Head of caudate nucleus (tissue), 42 donors: ENCODE results near the gene KRTAP10-2.
A peak's percentile ranks its signal among the peaks of the same experiment; 100 is the strongest.

ENCODE experiments used
- DNase-seq, 42 donors: peaks; one replicate each; pipeline versions ENCODE4 v3.0.0 to v3.0.0-alpha.2; 2020 to 2021; ENCODE audit warnings: mixed read lengths in 7 of 42
- intact Hi-C: fragments of 100-400 bp; cut with DNase I; formaldehyde crosslinking; loops from one replicate; pipeline ENCODE4 v1.15.0; 2022

The KRTAP10-2 gene

GRCh38 chr21:44549525-44550211 lies 1.6 kb downstream of the KRTAP10-2 start:
- peak in 8 of 42 donors; percentile 7 to 30 (median 12) for DNase-seq
- intact Hi-C loops: no loop called here

DNA sequence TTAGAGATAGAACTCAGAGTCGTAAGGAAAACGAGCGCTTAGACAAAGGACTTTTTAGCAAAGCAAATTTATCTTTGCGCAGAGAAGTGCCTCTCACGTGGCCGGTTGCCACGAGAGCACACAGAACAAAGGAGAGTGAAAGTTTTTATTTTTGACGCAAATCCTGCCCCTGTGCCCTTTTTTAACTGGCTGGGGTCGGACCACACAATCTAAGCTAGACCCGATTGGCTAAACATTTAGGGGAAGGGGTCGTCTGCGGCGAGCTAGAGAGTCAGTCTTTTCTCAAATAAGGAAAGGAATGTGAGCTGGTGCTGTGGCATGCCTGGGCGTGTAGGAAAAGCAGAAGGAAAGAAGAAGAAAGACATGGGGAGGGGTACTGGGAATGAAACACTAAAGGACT lies 2.4 kb downstream of the KRTAP10-2 start:
- peak in 4 of 42 donors; percentile 6 to 20 (median 12) for DNase-seq
- intact Hi-C loops: no loop called here

DNA sequence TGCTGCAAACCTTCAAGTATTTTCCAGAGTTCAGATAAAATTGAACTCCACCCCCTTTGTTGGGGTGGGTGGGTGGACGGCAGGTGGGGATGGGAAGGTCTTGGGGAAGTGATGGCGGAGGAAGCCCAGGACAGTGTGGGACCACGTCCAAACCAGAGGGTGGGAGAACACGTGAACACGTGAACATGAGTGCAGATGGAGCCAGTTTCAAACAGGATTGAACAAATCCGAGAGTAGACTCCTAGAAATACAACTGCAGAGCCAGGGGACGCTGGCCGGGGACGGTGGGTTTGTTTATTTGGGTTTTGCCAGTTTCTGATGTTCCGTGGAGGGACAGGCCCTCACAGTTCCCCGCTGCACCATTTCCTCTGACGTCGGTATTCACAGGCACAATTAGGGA lies 2.9 kb downstream of the KRTAP10-2 start:
- intact Hi-C loops: no loop called here
- peak in 3 of 42 donors; percentile 1 to 22 (median 4) for DNase-seq

DNA sequence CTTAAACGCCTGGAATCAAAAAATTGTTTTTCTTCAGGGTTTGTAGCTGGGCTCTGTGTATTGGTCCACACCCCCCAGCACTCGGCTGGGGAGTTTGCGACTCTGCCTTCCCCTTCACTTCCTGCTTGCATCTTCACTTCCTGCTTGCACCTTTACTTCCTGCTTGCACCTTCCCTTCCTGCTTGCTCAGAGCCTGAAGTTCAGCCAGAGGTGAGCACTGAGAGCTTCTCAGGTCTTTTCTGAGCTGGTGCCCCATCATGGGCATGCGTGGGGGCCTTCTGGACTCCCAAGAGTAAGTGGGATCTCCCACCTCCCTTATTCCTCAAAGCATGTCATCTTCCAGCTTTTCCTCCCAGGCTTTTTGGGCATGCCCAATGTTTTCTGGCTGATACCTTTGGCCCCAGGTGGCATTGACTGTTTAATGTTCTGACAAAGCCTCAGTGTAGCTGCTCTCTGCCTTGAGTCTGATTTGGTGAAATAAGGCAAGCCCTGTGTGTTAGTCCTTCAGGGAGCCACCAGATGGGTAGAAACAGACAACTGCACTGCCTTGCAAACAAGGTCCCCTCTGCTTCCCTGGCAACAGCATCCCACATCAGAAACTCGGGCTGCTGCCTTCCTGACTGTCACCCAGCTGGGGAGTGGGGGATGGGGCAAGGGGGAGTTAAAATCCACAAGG lies 3.5 kb downstream of the KRTAP10-2 start:
- peak in 5 of 42 donors; percentile 1 to 21 (median 5) for DNase-seq
- intact Hi-C loops: no loop called here

GRCh38 chr21:44544566-44544965 lies 6.7 kb downstream of the KRTAP10-2 start:
- peak in 3 of 42 donors; percentile 1 to 6 (median 1) for DNase-seq

DNA sequence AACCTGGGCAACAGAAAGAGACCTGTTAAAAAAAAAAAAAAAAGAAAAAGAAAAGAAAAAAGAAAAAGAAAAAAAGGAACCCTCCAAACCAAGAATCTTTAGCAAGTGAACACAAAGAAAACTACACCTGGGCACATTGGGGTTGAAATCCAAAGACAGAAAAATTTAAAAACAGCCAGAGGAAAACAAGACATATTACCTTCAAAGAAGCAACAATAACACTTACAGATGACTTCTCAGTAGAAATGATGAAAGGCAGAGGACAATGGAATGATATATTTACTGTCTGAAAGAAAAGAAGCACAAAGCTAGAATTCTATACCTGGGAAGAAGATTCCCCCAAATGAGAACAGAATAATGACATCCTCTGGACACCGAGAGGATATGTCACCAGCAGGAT lies 8.6 kb downstream of the KRTAP10-2 start:
- intact Hi-C loops: no loop called here
- DNase-seq: no peak

More at GRCh38 chr21:44544566-44544965, 6.7 kb downstream of the KRTAP10-2 start:
- intact Hi-C loops: no loop called here

- DNase-seq: peak in 7 of 42 donors; percentile 1 to 29 (median 14)
- intact Hi-C loops: no loop called here
These were observed 10.5 kb downstream of the KRTAP10-2 start for GRCh38 chr21:44540741-44541288.

GRCh38 chr21:44539991-44540666 lies 11.2 kb downstream of the KRTAP10-2 start, which contains the start of gene KRTAP10-1:
Gene KRTAP10-1, minus strand, starts transcription at chr21:44540195. Its CDS starts 45 bp downstream, at chr21:44540150.
- intact Hi-C loops: no loop called here
- DNase-seq: peak in 10 of 42 donors; percentile 0 to 39 (median 14)

DNA sequence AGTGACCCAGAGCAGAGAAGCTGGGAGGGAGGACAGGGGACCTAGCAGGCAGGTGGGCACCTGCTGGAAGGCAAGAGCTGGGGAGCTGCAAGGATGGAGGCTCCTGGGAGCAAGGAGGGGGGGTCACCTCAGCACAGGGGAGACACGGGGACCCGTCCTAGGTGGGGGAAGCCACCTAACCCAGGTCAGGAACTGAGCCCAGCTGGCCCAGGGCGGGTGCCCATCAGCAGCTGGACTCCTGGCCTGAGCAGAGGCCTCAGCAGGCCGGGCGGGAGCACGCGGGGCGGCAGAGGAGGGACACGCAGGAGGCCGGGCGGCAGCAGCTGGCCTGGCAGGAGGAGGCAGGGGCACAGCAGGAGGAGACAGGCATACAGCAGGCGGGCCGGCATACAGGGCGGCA lies 12.3 kb downstream of the KRTAP10-2 start:
- DNase-seq: peak in 8 of 42 donors; percentile 0 to 26 (median 6)
- intact Hi-C loops: no loop called here

- intact Hi-C loops: no loop called here
- peak in 12 of 42 donors; percentile 1 to 34 (median 14) for DNase-seq
These were observed 13.1 kb downstream of the KRTAP10-2 start for GRCh38 chr21:44537930-44538911.

DNA sequence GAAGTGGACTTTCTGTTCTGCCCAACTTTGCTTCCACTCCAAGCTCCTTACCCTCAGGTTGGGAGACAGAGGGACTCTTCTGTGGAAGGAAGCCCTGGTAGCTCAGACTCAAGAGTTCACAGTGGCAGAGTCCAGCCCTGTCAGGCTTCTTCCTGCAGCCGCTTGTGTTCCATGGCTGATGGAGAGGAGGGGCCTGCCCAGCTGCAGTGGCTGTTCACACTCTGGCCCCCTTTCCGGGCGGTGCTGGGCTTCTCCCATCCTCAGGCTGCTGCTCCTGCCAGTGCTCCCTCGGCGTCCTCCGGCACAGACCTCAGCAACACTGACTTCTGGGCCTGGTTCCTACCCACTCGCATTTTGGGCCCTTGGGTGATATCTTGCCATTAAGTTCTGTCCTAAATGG lies 15.3 kb downstream of the KRTAP10-2 start:
- peak in 11 of 42 donors; percentile 2 to 43 (median 5) for DNase-seq
- intact Hi-C loops: no loop called here

GRCh38 chr21:44534688-44535087 lies 16.6 kb downstream of the KRTAP10-2 start:
- peak in 4 of 42 donors; percentile 0 to 6 (median 3) for DNase-seq

DNA sequence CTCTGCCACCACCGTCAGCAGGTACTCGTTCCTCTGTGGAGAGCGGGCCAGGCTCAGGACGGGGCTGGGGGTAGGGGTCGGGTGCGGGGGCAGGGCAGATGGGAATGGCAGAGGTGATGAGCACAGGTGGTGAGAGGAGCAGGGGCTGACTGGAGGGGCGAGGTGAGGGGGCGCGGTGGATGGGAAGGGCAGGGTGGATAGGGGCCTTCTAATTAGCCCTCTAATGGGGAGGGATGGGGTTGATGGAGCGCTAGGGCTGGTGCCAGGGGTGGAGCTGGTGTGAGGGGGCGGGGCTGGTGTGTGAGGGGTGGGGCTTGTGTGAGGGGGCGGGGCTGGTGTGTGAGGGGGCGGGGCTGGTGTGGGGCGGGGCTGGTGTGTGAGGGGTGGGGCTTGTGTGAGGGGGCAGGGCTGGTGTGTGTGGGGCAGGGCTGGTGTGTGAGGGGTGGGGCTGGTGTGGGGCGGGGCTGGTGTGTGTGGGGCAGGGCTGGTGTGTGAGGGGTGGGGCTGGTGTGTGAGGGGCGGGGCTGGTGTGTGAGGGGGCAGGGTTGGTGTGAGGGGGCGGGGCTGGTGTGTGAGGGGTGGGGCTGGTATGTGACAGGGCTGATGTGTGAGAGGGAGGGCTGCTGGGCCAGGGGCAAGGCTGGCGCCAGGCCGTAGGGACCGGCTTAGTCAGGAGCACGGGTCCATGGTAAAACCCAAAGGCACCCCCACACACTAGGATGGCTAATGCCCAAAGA lies 17.2 kb downstream of the KRTAP10-2 start:
- intact Hi-C loops: no loop called here
- DNase-seq: peak in 7 of 42 donors; percentile 0 to 17 (median 3)

More at GRCh38 chr21:44534688-44535087, 16.6 kb downstream of the KRTAP10-2 start:
- intact Hi-C loops: no loop called here

- intact Hi-C loops: no loop called here
- peak in 12 of 42 donors; percentile 2 to 19 (median 9) for DNase-seq
These were observed 18.0 kb downstream of the KRTAP10-2 start for GRCh38 chr21:44533121-44533890.

- intact Hi-C loops: no loop called here
- peak in 10 of 42 donors; percentile 0 to 34 (median 10) for DNase-seq
These were observed 18.6 kb downstream of the KRTAP10-2 start for GRCh38 chr21:44532712-44533111.
